HG02588 (cell line): ENCODE measurements around the gene MYH13.

Experiments used
- ATAC-seq: cut with Tn5 transposase; IDR thresholded peaks from one replicate; pipeline ENCODE4 v1.9.1; 2021; ENCODE audit warnings: mild to moderate bottlenecking, moderate library complexity; ENCODE audit not compliant: unreplicated experiment

MYH13 gene

DNA sequence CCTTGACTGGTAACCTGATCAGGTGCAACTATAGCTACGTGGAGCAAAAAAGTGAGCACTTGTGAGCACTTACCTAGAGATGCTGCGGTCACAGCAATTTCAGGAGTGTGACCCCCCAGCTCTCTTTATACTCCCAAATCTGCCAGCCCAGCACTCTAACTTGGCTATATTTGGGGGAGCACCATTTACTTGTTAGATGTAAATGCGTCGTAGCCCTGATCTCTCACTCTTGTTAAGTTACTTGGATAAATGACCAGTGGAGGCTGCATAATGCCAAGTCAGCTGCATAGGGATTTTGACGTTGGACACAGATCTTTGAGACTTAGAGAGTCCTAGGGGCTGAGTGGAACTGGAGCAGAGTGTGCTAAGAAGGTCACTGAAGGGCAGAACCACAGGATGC lies at the start of gene MYH13:
MYH13 (minus strand) TSS at position 101 of the 400 bp plus-strand sequence. CDS start 8,476 bp downstream, outside the sequence.
- no peak for ATAC-seq

DNA sequence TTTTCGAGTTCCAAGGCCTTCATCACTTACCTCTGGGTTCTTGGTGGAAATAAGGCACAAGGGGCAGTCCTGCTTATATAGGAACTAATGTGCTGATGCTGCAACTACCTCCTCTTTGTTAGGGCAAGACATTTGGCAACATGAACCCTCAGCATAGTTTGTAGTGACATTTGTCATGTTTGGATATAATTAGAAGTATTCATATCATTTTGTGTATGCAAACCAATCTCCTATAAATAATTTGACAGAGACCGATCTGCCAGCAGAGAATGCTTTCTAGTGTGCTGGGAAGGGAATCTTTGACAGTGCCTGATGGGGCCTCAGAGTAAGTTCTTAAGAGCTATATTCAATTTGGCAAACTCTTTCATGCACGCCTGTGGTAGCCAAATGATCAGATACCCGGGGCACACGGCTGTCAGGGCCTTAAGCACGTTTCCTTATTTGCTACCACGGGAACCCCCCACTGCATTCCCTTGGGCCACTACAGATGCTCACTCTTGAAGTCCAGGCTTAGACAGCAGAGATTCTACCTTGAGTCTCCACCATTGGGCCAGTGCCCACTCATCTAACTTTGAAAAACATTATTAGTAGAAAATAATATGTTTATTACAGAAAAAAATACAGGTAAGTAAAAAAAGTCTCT lies 49.2 kb upstream of the MYH13 start, which contains the start of gene MYH8:
MYH8 (minus strand) TSS at position 51 of the 643 bp plus-strand sequence. CDS start 1,723 bp downstream, outside the sequence.
- ATAC-seq: no peak

DNA sequence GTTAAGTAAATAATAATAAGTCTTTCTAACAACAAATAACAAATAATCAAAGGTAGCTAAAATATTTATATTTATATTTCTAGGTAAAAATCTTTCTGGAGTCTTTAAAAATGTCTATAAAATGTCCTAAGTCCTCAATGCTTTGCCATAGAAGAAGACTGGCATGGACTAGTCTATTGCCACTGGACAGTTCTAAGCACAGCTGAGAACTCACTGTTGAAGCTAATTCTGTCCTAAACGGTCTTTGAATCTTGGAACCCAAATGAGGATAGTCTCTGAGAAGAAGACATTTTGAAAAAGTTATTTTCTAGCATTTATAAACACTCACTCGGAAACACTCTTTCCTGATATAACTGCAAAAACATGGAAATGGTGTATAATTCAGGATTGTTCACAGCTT lies 48.4 kb upstream of the MYH13 start:
- ATAC-seq: no peak

DNA sequence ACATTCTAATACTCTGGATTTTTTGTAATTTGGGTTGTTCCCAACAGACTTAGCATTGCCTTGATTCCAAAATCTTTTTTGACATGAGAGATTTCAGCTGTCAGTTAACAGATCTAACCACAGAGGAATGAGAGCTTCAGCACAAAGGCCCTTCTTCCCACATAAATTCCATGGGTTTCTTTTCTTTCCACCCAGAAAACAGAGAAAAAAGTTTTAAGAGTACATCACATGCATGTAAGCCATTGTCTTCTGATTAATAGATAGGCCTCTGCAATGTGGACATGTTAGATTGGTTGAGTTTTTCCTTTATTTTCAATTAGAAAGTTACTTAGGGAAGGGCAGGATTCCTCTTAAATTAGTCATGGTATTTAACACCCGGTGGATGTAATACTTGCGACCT lies 48.0 kb upstream of the MYH13 start:
- ATAC-seq: no peak

DNA sequence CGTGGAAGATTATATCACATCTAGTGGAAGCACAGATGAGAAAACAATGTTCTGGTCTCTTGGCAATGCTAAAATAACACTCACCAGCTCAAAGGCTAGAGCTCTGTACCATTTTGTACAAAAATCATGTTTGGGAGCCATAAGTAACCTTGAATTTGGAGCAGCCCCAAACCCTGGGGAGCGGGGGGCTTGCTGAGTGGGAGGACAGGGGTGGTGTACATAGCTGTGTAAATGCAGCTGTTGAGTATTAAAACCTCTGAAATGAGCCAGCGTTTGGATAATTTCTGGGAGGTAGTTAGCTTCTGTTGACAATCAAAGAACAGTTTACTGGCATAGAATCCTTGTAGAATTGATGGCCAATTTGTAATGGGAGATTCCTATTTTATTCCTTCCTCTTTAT lies 44.6 kb upstream of the MYH13 start:
- no peak for ATAC-seq

DNA sequence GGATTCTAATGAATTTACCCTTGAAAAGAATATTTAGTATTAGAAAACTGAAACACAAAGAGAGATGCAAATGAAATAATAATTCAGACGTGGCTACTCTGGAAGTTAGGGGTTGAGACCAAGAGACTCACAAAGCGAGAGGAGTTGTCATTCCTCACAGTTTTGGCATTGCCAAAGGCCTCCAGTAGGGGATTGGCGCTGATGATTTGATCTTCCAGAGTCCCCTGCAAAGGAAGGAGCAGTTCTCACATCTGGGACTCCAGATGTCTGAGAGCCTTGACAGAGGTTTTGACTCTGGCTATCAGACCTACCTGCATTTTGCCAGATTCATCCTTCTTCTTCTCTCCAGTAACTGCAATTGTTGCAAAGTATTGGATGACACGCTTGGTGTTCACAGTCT lies 42.4 kb upstream of the MYH13 start:
- no peak for ATAC-seq

DNA sequence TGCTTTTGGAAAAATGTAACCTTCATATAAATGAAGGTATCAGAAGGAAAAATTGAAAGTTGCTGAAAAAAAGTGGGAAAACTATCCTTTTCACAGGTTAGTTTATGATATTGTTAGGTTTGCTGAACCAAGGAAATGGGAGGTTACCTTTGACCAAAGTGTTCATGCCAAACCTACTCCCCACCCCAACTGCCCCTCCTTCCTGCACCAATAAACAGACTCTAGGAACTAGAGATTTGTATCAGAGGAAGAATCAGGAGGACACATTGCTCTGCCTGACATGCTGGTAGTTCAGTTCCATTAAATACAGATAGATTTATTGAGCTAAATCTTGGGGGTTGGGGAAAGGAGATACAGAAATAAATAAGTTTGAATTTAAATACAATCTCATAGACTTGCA lies 30.8 kb upstream of the MYH13 start:
- no peak for ATAC-seq

DNA sequence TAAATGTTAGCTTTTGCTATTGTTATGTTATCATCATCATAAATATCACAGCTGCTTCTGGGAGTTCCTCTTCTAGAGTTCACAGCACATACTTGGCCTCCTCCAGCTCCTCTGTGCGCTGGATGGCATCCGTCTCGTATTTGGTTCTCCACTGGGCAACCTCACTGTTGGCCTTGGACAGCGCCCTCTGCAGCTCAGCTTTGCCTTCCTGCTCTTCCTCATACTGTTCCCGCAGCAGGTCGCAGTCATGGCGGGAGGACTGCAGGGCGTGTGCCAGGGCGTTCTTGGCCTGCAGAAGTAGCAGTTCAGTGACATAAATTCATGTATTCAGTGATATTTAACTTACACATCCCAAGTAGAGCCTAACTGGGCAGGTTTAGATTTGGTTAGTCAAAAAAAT lies 25.5 kb upstream of the MYH13 start:
- ATAC-seq: no peak

DNA sequence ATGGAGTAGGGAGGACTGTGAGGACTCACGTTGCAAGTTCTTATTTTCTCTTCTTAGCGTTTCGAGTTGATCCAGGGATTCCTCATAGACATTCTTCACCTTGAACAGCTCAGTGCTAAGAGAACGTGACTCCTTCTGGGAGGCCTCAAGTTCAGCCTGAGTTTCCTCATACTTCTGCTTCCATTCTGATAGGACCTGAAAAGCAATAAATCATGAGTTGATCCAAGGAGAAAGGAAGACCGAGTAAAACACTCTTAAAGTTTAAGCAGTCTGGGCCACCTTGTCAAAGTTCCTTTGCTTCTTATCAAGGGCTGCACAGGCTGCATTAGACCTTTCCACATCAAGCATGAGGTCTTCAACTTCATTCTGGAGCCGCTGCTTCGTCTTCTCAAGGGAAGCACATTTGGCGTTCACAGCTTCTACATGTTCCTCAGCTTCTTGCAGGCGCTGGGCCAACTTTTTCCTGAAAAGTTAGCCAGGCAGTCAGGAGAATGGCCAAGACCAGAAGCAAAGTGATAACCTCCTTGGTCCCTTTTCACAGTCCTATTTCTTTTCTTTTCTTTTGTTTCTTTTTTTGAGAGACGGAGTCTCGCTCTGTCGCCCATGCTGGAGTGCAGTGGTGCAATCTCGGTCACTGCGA lies 23.8 kb upstream of the MYH13 start:
- no peak for ATAC-seq

DNA sequence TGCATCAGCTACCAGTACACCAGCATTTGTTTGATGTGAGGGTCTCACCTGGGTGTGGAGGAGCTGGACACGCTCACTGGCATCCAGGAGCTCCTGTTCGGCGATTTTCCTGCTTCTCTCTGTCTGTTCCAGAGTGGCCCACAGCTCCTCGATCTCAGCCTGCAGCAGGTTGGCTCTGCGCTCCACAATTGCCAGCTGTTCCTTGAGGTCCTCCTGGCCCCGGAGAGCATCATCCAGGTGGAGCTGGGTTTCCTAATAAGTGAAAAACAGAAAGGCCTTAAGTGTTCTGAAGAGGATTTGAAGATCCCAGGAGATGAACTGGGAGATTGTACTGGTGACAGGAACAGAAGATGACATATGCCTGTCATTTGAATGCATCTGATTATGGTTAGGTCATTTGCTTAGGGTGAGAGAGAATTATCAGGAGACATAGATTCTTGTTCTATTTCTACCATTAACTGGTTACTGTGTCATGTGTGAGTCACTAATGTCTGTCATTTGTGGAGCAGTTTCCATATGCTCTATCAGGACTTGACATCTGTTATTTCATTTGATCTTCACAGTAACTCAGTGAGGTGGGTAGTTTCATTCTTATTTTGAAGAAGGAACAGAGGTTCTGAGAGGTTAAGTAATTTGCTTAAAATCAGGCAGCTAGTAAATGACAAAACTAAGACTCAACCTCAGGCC lies 21.5 kb upstream of the MYH13 start:
- no peak for ATAC-seq

DNA sequence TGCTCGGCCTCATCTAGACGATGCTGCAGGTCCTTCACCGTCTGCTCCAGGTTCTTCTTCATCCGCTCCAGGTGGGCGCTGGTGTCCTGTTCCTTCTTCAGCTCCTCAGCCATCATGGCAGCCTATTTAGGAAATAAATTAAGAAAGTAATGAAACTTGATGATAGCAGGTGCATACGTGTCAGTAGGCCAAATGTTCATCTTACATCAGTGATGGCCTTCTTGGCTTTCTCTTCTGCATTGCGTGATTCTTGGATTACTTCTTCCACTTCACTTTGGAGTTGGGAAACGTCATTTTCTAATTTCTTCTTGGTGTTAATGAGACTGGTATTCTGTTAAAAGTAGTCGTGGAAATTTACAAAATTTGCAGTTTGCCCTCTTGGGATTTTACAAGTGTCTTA lies 20.1 kb upstream of the MYH13 start:
- ATAC-seq: no peak

DNA sequence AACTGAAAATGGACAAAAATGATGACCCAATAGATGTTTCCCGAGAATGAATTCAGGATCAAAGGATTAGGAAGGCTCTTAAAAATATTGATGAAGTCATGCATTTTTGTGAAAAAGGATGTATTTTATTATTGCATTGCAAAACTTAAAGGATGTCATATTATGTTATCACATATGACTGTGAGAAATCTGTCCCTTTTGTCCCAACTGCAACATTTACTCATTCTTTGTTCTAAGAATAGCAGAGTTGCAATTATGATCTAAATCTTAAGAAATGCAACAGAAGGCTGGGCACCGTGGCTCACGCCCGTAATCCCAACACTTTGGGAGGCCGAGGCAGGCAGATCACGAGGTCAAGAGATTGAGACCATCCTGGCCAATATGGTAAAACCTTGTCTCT lies 13.1 kb upstream of the MYH13 start:
- no peak for ATAC-seq

DNA sequence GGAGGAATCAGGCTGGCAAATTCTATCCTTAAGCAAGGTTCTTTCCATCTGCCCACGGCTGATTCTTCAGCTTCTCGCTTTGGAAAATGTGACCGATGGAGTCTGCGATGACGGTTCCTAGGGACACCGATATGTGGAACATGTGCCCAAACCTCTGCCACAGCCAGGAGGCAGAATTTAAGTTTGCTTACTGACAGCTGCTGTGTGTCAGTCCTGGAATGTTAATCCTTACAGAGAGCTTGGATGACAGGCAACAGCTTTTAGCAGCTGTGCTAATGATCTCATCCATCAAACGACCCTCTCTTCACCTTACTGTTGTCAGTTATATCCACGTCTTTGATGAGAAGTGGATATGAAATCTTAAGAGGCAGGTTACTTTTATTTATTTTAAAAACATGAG lies 11.4 kb upstream of the MYH13 start:
- ATAC-seq: no peak

DNA sequence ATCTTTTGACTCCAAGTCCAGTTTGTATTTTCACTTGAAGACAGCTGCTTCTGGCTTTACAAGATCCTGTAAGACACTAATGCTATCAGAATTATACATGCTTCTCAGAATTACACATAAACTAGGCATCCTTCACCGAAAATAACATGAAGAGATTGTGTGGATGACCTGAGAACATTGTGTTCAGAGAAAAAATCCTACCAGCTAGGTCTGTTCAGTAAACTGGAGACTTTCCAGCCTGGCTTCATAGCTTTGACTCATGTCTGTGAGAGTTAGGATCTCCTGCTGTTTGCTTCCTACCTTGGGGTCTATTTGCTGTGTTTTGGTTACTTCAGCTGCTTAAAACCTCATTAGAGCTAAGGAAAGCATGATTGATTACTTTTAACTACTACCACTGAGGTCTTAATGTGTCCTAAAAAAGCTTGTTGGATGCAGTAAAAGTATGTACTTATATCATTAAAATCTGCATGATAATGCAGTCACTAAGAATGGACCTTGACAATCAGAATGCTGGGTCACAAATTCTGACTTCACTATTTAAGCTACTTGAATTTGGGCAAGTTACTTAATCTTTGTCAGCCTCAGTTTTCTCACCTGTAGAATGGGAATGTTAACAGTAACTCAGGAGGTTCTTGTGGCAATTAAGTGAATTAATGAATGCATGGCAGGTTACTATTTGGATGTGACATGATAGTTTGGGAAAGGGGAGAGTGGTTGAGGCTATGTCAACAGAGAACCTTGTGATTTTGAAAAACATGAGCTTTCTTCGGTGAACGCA lies 8.0 kb upstream of the MYH13 start:
- no peak for ATAC-seq

DNA sequence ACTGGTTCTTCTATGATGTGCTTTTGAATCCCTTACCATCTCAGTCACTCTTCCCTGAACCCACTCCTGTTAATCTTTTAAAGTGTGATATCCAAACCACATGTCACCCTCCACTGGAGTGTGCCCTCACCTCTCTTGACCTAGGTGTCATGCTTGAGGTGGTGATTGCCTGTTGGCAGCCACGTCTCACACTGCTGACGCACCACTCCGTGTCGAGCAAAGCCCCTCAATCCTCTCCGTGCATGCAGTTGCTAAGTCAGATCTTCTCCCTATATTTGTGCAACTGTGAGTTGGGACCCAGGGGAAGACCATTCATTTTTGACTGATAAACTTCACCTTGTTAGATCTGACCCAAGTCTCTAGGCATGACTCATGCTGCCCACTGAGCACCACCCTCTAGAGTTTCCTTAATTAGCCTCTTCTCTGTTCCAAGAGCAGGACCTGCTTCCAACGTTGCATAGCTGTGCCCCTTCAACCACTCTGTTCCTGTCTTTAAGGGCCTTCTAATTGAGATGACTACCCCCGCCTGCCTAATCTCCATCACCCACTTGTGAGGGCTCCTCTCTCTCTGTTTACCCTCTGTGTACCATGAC lies 2.7 kb downstream of the MYH13 start:
- ATAC-seq: no peak

DNA sequence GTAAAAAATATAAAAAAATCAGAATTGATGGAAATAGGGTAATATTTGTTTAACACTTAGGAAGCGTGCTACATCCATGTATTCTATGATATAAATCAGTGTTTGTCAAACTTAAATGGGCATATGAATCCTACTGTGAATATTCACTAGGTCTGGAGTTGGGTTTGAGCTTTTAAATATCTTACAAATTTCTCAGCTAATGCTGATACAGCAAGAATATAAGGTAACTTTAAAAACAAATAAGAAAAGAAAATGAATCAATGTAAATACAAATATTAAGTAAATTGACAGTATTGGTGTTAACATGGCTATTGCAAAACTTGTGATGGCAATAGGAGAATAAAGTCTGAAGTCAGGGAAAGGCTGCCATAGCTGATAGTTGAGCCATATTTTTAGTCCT lies 3.6 kb downstream of the MYH13 start:
- ATAC-seq: no peak

DNA sequence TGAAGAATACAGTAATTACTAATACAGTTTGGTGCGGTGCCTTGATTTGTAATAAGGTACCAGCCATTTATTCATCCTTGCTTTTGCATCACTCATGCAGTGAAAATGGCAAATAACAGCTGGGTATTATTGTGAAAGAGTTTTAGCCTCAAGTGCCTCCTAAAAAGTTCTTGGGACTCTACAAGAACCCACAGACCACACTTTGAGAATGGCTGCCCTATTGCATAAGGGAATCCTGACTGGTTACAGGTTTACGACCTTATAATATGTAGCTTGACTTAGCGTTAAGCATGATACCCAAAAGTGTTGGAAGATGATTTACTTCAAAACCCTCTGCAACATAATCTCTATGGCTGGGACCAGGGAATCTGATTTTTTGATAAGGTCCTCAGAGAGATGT lies 4.2 kb downstream of the MYH13 start:
- no peak for ATAC-seq

DNA sequence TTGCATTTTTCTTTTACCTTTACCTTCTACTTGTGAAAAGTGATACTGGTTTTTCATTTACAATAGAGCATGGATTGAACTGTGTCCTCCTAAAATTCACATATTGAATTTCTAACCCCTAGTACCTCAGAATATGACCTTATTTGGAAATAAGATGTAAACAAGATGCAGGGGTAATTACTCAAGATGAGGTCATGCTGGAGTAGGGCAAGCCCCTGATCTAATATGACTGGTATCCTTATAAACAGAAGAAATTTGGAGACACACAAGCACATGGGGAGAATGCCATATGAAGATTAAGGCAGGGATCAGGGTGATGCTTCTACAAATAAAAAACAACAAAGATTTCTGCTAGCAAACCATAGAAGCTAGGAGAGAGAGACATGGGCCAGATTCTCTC lies 12.2 kb downstream of the MYH13 start:
- no peak for ATAC-seq

DNA sequence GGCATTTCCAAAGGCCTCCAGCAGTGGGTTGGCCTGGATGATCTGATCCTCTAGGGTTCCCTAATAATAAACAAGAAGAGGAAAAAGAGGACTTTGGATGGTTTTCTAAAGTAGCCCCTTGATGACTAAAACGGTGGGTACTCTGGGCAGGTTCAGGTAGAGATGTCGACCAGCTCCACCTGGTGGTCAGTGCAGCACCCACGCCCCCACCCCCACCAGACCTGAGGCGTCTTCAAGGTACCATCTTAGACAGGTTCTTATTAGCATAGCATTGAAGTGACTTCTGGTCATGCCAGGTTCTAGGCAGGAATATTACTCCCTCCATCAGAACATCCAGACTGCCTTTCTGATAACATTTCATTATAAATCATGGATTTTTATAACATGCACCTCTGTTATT lies 15.0 kb downstream of the MYH13 start:
- no peak for ATAC-seq

DNA sequence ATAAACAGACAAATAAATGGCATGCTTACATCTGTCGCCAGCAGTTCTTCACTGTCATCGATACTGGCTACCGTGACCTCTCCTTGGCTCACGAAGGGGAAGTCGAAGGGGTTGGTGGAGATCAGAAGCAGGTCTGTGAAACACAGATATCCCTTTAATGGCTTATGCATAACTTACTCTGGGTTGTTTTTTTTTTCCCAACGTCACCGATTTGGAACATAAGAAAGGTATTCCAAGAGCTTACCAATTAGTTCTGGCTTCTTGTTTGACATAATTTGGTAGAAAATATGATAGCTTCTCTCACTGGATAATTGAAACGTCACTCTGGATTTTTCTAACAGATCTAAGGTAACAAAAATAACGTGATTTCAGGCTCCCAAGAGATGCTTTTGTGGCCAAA lies 18.2 kb downstream of the MYH13 start:
- no peak for ATAC-seq

DNA sequence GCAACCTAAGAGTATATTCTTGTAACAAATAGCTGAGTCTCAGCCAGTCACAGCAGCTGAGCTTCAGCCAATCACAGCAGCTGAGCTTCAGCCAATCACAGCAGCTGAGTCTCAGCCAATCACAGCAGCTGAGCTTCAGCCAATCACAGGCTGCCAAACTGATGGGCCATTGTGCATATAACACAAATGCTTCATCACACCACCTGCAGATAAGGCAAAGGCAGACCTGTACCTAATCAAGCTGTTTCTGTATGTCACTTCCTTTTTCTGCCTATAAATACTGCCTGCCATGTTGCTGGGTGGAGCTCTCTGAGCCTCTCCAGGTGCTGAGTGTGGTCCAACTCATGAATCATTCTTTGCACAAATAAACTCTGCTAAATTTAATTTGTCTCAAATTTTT lies 19.9 kb downstream of the MYH13 start:
- no peak for ATAC-seq
